ENCODE results near the gene DYNLRB1. TPM values are rescaled to one million over a fixed set of nuclear protein-coding genes. Genes with fewer than 3 reads are reported as not detected.

The DYNLRB1 gene
- total and polyA plus RNA-seq, 5 experiments from 2014 or later = 60.1 to 275 (median 216) TPM

- peak; percentile 65 to 70 for ATAC-seq
- peaks cover 0 to 14% (median 0%) of the 10 kb centered on the region in 4 donors for H3K4me1 Mint-ChIP-seq
- peaks cover 0 to 62% (median 11%) of the 10 kb centered on the region in 3 donors for H3K36me3 Mint-ChIP-seq
- H3K4me3 Mint-ChIP-seq = no peak overlapping the region
- H3K27ac Mint-ChIP-seq = peak overlapping the region in 2 of 10 donors; percentile 8 to 76
- H3K9me3 Mint-ChIP-seq = no peaks in the 10 kb centered on the region
- peak in 9 of 10 donors; percentile 29 to 68 (median 40) for DNase-seq
- POLR2A ChIA-PET = no interaction called here
- H3K27me3 Mint-ChIP-seq = no peaks in the 10 kb centered on the region
Observed at GRCh38 chr20:34538671-34539123, 22.5 kb downstream of the DYNLRB1 start.

DNA sequence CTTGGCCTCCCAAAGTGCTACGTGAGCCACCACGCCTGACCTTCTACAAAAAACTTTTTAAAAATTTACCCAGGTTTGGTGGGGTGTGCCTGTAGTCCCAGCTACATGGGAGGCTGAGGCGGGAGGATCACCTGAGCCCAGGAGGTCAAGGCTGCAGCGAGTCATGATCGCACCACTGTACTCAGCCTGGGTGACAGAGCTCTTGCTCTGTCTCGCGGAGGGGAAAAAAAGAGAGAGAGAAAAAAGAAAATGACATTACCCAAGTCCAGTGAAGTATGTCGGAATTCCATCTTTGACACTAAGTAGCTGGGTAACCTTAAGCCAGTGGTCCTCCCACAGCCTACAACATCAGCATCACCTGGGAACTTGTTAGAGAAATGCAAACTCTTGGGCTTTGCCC, 23.5 kb downstream of the DYNLRB1 start:
- Mint-ChIP-seq H3K4me3 (no peak overlapping the region), H3K27me3 (no peaks in the 10 kb centered on the region), H3K9me3 (no peaks in the 10 kb centered on the region), H3K4me1 (peaks cover 4 to 23% (median 10%) of the 10 kb centered on the region in 4 donors), H3K27ac (no peak overlapping the region), H3K36me3 (peaks cover 0 to 54% (median 11%) of the 10 kb centered on the region in 3 donors)
- no peak for DNase-seq
- POLR2A ChIA-PET = no interaction called here
- ATAC-seq = no peak

DNA sequence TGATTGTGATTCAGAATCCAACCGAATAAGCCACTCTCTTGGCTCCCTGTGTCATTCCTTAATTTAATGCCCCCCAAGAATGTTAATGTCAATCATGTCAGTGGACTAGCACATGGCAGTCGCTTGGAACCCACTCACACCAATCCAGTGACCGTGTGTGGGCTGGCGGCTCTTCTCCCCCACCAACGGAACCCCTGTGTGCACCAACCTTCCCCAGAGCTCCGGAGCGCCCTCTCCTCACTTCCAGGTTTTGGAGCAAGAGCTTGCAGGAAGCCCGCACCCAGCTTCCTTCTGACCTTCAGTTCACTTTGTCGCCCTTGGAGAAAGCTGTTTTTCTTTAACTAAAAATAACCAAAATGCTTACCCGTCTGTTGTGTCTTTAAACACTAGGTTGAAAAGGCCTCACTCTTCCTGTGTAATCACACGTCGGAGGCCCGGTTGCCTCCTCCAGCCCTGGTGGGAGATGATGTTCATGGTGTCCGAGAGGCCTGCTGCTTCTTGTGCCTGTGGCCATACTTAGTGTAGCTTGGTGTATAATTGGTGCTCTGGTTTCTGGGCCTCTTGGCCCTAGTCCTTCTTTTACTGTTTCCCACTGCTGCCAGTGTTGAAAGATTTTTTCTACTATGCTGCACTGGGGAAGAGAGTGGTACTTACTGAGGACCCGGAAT, 24.5 kb downstream of the DYNLRB1 start:
- ATAC-seq = no peak
- Mint-ChIP-seq H3K27me3 (peaks cover 0 to 4% (median 0%) of the 10 kb centered on the region in 5 donors), H3K36me3 (peaks cover 0 to 47% (median 8%) of the 10 kb centered on the region in 3 donors), H3K27ac (peak overlapping the region in 6 of 10 donors; percentile 39 to 69 (median 56)), H3K4me1 (peaks cover 5 to 24% (median 11%) of the 10 kb centered on the region in 4 donors), H3K4me3 (no peak overlapping the region), H3K9me3 (no peaks in the 10 kb centered on the region)
- peak in 1 of 10 donors; percentile 30 for DNase-seq
- POLR2A ChIA-PET = no interaction called here

- no peaks in the 10 kb centered on the region for H3K9me3 Mint-ChIP-seq
- peaks cover 0 to 41% (median 6%) of the 10 kb centered on the region in 3 donors for H3K36me3 Mint-ChIP-seq
- peaks cover 0 to 7% (median 0%) of the 10 kb centered on the region in 5 donors for H3K27me3 Mint-ChIP-seq
- POLR2A ChIA-PET = no interaction called here
- peak in 1 of 10 donors; percentile 49 for DNase-seq
- peaks cover 5 to 24% (median 11%) of the 10 kb centered on the region in 4 donors for H3K4me1 Mint-ChIP-seq
- ATAC-seq = no peak
- peak overlapping the region in 5 of 10 donors; percentile 39 to 76 (median 60) for H3K27ac Mint-ChIP-seq
- H3K4me3 Mint-ChIP-seq = no peak overlapping the region
Observed at GRCh38 chr20:34541264-34541901, 25.2 kb downstream of the DYNLRB1 start.

DNA sequence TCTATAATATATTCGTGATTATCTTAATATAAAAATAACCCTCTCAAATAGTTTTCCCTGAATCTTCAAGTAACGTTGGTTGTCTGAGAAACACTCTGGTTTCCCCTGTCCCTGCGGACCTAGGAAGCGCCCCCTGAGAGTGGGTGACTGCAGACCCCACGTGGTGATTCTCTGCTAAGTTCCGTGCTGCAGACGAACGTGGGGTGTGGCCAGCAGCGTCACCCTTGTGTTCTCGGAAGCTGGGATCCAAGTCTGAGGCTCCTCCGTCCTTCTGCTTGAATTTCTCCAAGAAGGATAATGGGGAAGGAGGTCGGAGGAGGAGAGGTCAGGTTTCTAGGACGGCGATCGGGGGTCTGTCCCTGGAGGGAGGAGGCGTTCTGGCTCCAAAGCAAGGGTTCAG, 25.7 kb downstream of the DYNLRB1 start:
- H3K36me3 Mint-ChIP-seq = peaks cover 0 to 37% (median 6%) of the 10 kb centered on the region in 3 donors
- POLR2A ChIA-PET = no interaction called here
- H3K4me3 Mint-ChIP-seq = no peak overlapping the region
- peaks cover 5 to 24% (median 11%) of the 10 kb centered on the region in 4 donors for H3K4me1 Mint-ChIP-seq
- ATAC-seq (no peak), DNase-seq (peak in 1 of 10 donors; percentile 13)
- H3K9me3 Mint-ChIP-seq = no peaks in the 10 kb centered on the region
- peaks cover 0 to 7% (median 0%) of the 10 kb centered on the region in 5 donors for H3K27me3 Mint-ChIP-seq
- peak overlapping the region in 1 of 10 donors; percentile 60 for H3K27ac Mint-ChIP-seq

DNA sequence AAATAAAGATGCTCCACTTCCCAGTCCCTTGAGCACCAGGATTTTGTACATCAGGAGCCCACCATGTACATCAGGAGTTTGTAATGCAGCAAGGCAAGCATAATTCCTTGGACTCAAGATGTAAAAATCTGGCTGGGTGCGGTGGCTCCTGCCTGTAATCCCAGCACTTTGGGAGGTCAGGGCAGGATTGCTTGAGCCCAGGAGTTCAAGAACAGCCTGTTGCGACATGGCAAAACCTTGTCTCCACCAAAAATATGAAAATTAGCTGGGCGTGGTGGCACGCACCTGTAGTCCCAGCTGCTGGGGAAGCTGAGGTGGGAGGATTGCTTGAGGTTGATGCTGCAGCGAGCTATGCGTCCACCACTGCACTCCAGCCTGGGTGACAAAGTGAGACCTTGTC, 26.2 kb downstream of the DYNLRB1 start:
- POLR2A ChIA-PET = no interaction called here
- H3K27me3 Mint-ChIP-seq = peaks cover 0 to 8% (median 0%) of the 10 kb centered on the region in 5 donors

GRCh38 chr20:34543463-34544056, 27.3 kb downstream of the DYNLRB1 start:
- Mint-ChIP-seq H3K36me3 (peaks cover 0 to 29% (median 6%) of the 10 kb centered on the region in 3 donors), H3K4me1 (peaks cover 5 to 24% (median 11%) of the 10 kb centered on the region in 4 donors), H3K9me3 (no peaks in the 10 kb centered on the region), H3K27ac (no peak overlapping the region), H3K27me3 (peaks cover 0 to 14% (median 0%) of the 10 kb centered on the region in 5 donors), H3K4me3 (peak overlapping the region in 2 of 10 donors; percentile 62 to 70)
- no peak for ATAC-seq
- POLR2A ChIA-PET = interaction anchor here (2.1 kb wide), 1 partner anchor 27 kb away, joined by 8 read pairs; the partner anchor contains the start of gene DYNLRB1
- no peak for DNase-seq

More for the DNA sequence above, 26.2 kb downstream of the DYNLRB1 start:
- Mint-ChIP-seq H3K36me3 (peaks cover 0 to 32% (median 6%) of the 10 kb centered on the region in 3 donors), H3K27ac (peak overlapping the region in 2 of 10 donors; percentile 13 to 36), H3K4me3 (no peak overlapping the region), H3K4me1 (peaks cover 5 to 24% (median 11%) of the 10 kb centered on the region in 4 donors), H3K9me3 (no peaks in the 10 kb centered on the region)
- no peak for ATAC-seq
- DNase-seq = no peak

DNA sequence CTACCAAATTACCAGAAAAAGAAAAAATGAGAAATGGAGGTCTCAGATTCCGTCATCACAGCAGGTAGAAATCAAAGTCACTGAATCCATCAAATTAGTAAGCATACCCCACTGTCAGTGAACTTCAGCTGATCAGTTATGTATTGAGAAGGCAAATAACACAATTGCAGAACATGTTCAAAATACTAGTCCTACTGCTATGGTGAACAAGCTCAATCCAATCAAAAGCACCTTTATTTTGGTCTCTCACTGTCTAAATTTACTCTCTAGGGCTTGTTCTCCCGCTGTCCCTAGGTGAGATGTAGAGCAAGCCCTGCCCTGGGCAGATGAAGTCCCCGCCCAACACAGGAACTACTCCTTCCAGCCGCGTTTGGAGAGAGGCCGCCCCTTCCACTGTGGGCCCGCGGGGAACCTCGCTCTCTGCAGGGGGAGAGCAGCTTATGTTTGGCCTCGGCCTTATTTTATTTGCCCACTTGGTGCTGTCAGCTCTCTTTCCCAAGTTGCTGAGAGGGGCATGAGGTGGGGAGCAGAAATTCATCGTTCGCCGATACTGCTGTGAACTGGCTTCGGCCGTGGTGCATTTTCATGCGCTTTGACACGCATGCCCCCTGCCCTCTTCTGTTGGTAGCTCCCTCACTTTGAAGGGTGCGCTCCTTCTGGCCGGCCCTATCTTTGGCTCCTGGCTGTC, 28.0 kb downstream of the DYNLRB1 start:
- Mint-ChIP-seq H3K36me3 (peaks cover 0 to 22% (median 6%) of the 10 kb centered on the region in 3 donors), H3K27ac (peak overlapping the region in 5 of 10 donors; percentile 13 to 85 (median 25)), H3K27me3 (peaks cover 0 to 14% (median 0%) of the 10 kb centered on the region in 5 donors), H3K4me3 (peak overlapping the region; percentile 58 to 85 (median 70)), H3K9me3 (no peaks in the 10 kb centered on the region), H3K4me1 (peaks cover 5 to 24% (median 11%) of the 10 kb centered on the region in 4 donors)
- POLR2A ChIA-PET = interaction anchor here (1.2 to 2.1 kb wide), 2 partner anchors 14 to 28 kb away, joined by 5 to 8 read pairs; partner anchors contain the start of genes DYNLRB1 and MAP1LC3A
- ATAC-seq (peak; percentile 92), DNase-seq (peak in 2 of 10 donors; percentile 28 to 36)

DNA sequence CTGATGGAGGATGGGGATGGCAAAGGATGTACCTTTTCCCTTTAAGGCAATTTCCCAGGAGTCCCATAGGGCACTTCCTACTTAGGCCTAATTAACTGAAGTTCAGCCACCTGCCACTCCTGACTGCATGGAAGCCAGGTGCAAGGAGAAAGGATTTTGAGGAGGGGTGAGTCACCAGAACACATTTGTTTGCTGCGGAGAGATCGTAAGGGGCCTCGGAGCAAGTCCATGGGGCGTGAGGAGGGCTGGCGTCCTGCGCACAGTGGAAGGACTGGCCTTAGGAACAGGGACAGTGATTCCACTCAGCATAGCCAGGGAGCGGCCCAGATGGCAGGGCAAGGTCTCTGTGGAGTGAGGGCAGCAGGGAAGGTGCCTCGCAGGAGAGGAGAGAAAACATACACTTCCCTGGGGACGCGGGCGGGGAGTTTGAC, 30.5 kb downstream of the DYNLRB1 start:
- H3K4me3 Mint-ChIP-seq = no peak overlapping the region
- peaks cover 5 to 11% (median 10%) of the 10 kb centered on the region in 4 donors for H3K4me1 Mint-ChIP-seq
- H3K27ac Mint-ChIP-seq = peak overlapping the region in 1 of 10 donors; percentile 9
- peaks cover 0 to 14% (median 0%) of the 10 kb centered on the region in 5 donors for H3K27me3 Mint-ChIP-seq
- ATAC-seq (no peak), DNase-seq (peak in 1 of 10 donors; percentile 1)
- no peaks in the 10 kb centered on the region for H3K9me3 Mint-ChIP-seq
- POLR2A ChIA-PET = no interaction called here
- H3K36me3 Mint-ChIP-seq = peaks cover 0 to 2% (median 0%) of the 10 kb centered on the region in 3 donors

- DNase-seq (peak in 1 of 10 donors; percentile 57), ATAC-seq (no peak)
- Mint-ChIP-seq H3K4me1 (peaks cover 5 to 11% (median 10%) of the 10 kb centered on the region in 4 donors), H3K27ac (no peak overlapping the region), H3K27me3 (peaks cover 0 to 14% (median 0%) of the 10 kb centered on the region in 5 donors), H3K36me3 (peaks cover 0 to 2% (median 0%) of the 10 kb centered on the region in 3 donors), H3K4me3 (no peak overlapping the region), H3K9me3 (no peaks in the 10 kb centered on the region)
- POLR2A ChIA-PET = interaction anchor here (0.5 to 0.7 kb wide), 2 partner anchors 100 to 607 kb away, joined by 3 to 4 read pairs; no protein-coding TSS in a partner anchor
Observed at GRCh38 chr20:34547844-34548613, 31.8 kb downstream of the DYNLRB1 start.

GRCh38 chr20:34549291-34549928, 33.2 kb downstream of the DYNLRB1 start:
- Mint-ChIP-seq H3K4me1 (peaks cover 4 to 5% (median 5%) of the 10 kb centered on the region in 4 donors), H3K4me3 (no peak overlapping the region), H3K36me3 (peaks cover 0 to 2% (median 0%) of the 10 kb centered on the region in 3 donors), H3K27ac (no peak overlapping the region), H3K9me3 (no peaks in the 10 kb centered on the region), H3K27me3 (peaks cover 0 to 14% (median 0%) of the 10 kb centered on the region in 5 donors)
- DNase-seq (peak in 1 of 10 donors; percentile 57), ATAC-seq (no peak)
- POLR2A ChIA-PET = no interaction called here

Measured in naive thymus-derived CD8-positive, alpha-beta T cell (primary cell).